WTC11 (cell line): ENCODE measurements around the gene ABLIM2.

Source experiments
- GABPB1 ChIP-seq: sonication (generic); formaldehyde crosslinking; IDR thresholded peaks from 2 replicates; pipeline ENCODE4 v1.8.1; 2023; ENCODE audit warnings: mild to moderate bottlenecking, missing genetic modification reagents
- SP1 ChIP-seq: sonication (generic); formaldehyde crosslinking; conservative IDR thresholded peaks from 2 replicates; pipeline ENCODE4 v1.8.1; 2022; ENCODE audit warnings: missing genetic modification reagents

GRCh38 chr4:8009097-8009496 lies 149.5 kb downstream of the ABLIM2 start:
- TF ChIP-seq SP1 (CRISPR knock-in tag): no peak
- no peak for TF ChIP-seq GABPB1 (CRISPR knock-in tag)
